Neuron (in vitro differentiated cells): Measurements from ENCODE around the gene P2RX5.
A peak's percentile ranks its signal among the peaks of the same experiment; 100 is the strongest.
"Not testable (repeated sequence)": the region's sequence is repeated elsewhere in the genome, so short reads cannot be mapped to it uniquely, and the experiment has no call there.

Source experiments
- H2AFZ ChIP-seq: one replicate; pipeline ENCODE4 v1.6.1; 2013; ENCODE audit warnings: low read depth, mild to moderate bottlenecking, inconsistent platforms, low read length, moderate library complexity
- H3K27me3 ChIP-seq: one replicate; pipeline ENCODE4 v1.6.1; 2013; ENCODE audit warnings: low read length; ENCODE audit not compliant: insufficient read depth
- H3K36me3 ChIP-seq: one replicate; pipeline ENCODE4 v1.6.1; 2013; ENCODE audit warnings: low read length; ENCODE audit not compliant: insufficient read depth
- H3K4me1 ChIP-seq: one replicate; pipeline ENCODE4 v1.6.1; 2013; ENCODE audit warnings: low read length; ENCODE audit not compliant: insufficient read depth
- H3K4me3 ChIP-seq: 2 replicates; pipeline ENCODE4 v1.5.1; 2013; ENCODE audit warnings: mild to moderate bottlenecking, low read length, moderate library complexity
- H3K9me3 ChIP-seq: one replicate; pipeline ENCODE4 v1.6.1; 2013; ENCODE audit warnings: low read length

P2RX5 gene

GRCh38 chr17:3695723-3696411, at the start of gene P2RX5:
Gene P2RX5 (minus strand): TSS chr17:3696155. CDS start chr17:3696005, 150 bp downstream.
- Histone ChIP-seq H3K9me3 (peaks cover 3% of the 10 kb centered on the region), H3K4me1 (peaks cover 18% of the 10 kb centered on the region), H3K27me3 (peaks cover 30% of the 10 kb centered on the region), H2AFZ (peak within 1 kb of the TSS; percentile 69), H3K36me3 (no peaks in the 10 kb centered on the region), H3K4me3 (peak within 1 kb of the TSS; percentile 40)

- no peak overlapping the region for H3K4me3 ChIP-seq
- H3K9me3 ChIP-seq, result no peaks in the 10 kb centered on the region
- H3K27me3 ChIP-seq, result no peaks in the 10 kb centered on the region
- no peak overlapping the region for H2AFZ ChIP-seq
- no peaks in the 10 kb centered on the region for H3K4me1 ChIP-seq
- no peaks in the 10 kb centered on the region for H3K36me3 ChIP-seq
These were observed 49.1 kb upstream of the P2RX5 start for GRCh38 chr17:3745071-3745470.

- H3K4me1 ChIP-seq, result no peaks in the 10 kb centered on the region
- no peaks in the 10 kb centered on the region for H3K36me3 ChIP-seq
- H2AFZ ChIP-seq, result no peak overlapping the region
- no peaks in the 10 kb centered on the region for H3K9me3 ChIP-seq
- H3K4me3 ChIP-seq, result no peak overlapping the region
- no peaks in the 10 kb centered on the region for H3K27me3 ChIP-seq
These were observed 48.1 kb upstream of the P2RX5 start for GRCh38 chr17:3744014-3744413.

GRCh38 chr17:3740611-3741073, 44.7 kb upstream of the P2RX5 start:
- no peaks in the 10 kb centered on the region for H3K9me3 ChIP-seq
- H3K4me1 ChIP-seq, result peaks cover 10% of the 10 kb centered on the region
- H2AFZ ChIP-seq, result no peak overlapping the region
- H3K36me3 ChIP-seq, result no peaks in the 10 kb centered on the region
- H3K27me3 ChIP-seq, result no peaks in the 10 kb centered on the region
- H3K4me3 ChIP-seq, result no peak overlapping the region

- no peak overlapping the region for H2AFZ ChIP-seq
- H3K27me3 ChIP-seq, result no peaks in the 10 kb centered on the region
- peaks cover 10% of the 10 kb centered on the region for H3K4me1 ChIP-seq
- H3K4me3 ChIP-seq, result no peak overlapping the region
- H3K36me3 ChIP-seq, result no peaks in the 10 kb centered on the region
- no peaks in the 10 kb centered on the region for H3K9me3 ChIP-seq
These were observed 43.6 kb upstream of the P2RX5 start for GRCh38 chr17:3739422-3740124.

GRCh38 chr17:3738562-3739295, 42.8 kb upstream of the P2RX5 start:
- H2AFZ ChIP-seq, result no peak overlapping the region
- no peaks in the 10 kb centered on the region for H3K9me3 ChIP-seq
- no peaks in the 10 kb centered on the region for H3K27me3 ChIP-seq
- H3K36me3 ChIP-seq, result no peaks in the 10 kb centered on the region
- H3K4me3 ChIP-seq, result no peak overlapping the region
- H3K4me1 ChIP-seq, result peaks cover 10% of the 10 kb centered on the region

GRCh38 chr17:3735515-3735914, 39.6 kb upstream of the P2RX5 start:
- H3K36me3 ChIP-seq, result no peaks in the 10 kb centered on the region
- peaks cover 14% of the 10 kb centered on the region for H3K4me1 ChIP-seq
- no peak overlapping the region for H2AFZ ChIP-seq
- no peaks in the 10 kb centered on the region for H3K9me3 ChIP-seq
- no peak overlapping the region for H3K4me3 ChIP-seq
- no peaks in the 10 kb centered on the region for H3K27me3 ChIP-seq

- H3K4me1 ChIP-seq, result peaks cover 14% of the 10 kb centered on the region
- not testable (repeated sequence) for H3K27me3 ChIP-seq, H2AFZ ChIP-seq, H3K9me3 ChIP-seq, H3K4me3 ChIP-seq, H3K36me3 ChIP-seq
These were observed 38.9 kb upstream of the P2RX5 start for GRCh38 chr17:3734911-3735276.

- peaks cover 10% of the 10 kb centered on the region for H3K36me3 ChIP-seq
- H2AFZ ChIP-seq, result no peak overlapping the region
- H3K27me3 ChIP-seq, result no peaks in the 10 kb centered on the region
- no peaks in the 10 kb centered on the region for H3K9me3 ChIP-seq
- H3K4me1 ChIP-seq, result peaks cover 4% of the 10 kb centered on the region
- H3K4me3 ChIP-seq, result no peak overlapping the region
These were observed 36.3 kb upstream of the P2RX5 start for GRCh38 chr17:3732210-3732621.

- Histone ChIP-seq H3K4me1 (peaks cover 4% of the 10 kb centered on the region), H3K9me3 (no peaks in the 10 kb centered on the region), H3K4me3 (no peak overlapping the region), H3K36me3 (peaks cover 16% of the 10 kb centered on the region), H3K27me3 (no peaks in the 10 kb centered on the region), H2AFZ (no peak overlapping the region)
These were observed 35.0 kb upstream of the P2RX5 start for GRCh38 chr17:3730881-3731429.

- Histone ChIP-seq H3K36me3 (peaks cover 25% of the 10 kb centered on the region), H3K4me1 (peaks cover 12% of the 10 kb centered on the region), H3K27me3 (no peaks in the 10 kb centered on the region), H3K4me3 (no peak overlapping the region), H3K9me3 (no peaks in the 10 kb centered on the region), H2AFZ (no peak overlapping the region)
These were observed 33.9 kb upstream of the P2RX5 start for GRCh38 chr17:3729881-3730280.

GRCh38 chr17:3728099-3728498, 32.1 kb upstream of the P2RX5 start:
- peaks cover 17% of the 10 kb centered on the region for H3K4me1 ChIP-seq
- H3K36me3 ChIP-seq, result peaks cover 25% of the 10 kb centered on the region
- H3K4me3 ChIP-seq, H3K9me3 ChIP-seq, H3K27me3 ChIP-seq, H2AFZ ChIP-seq: not testable (repeated sequence)

GRCh38 chr17:3727041-3727440, 31.1 kb upstream of the P2RX5 start:
- H3K4me1 ChIP-seq, result peaks cover 20% of the 10 kb centered on the region
- H2AFZ ChIP-seq, result no peak overlapping the region
- no peaks in the 10 kb centered on the region for H3K9me3 ChIP-seq
- peaks cover 25% of the 10 kb centered on the region for H3K36me3 ChIP-seq
- no peak overlapping the region for H3K4me3 ChIP-seq
- H3K27me3 ChIP-seq, result no peaks in the 10 kb centered on the region
